BJ (cell line): ENCODE results near the gene TNRC18. TPM values are rescaled to one million over a fixed set of nuclear protein-coding genes. Genes with fewer than 3 reads are reported as not detected.

Experiments used
- CTCF ChIA-PET: fragments of 350-600 bp; formaldehyde crosslinking; extraction: SDS; loops from one replicate; lab custom pipeline; 2021; ENCODE audit warnings: antibody characterized with exemption, inconsistent platforms; lab: Yijun Ruan, JAX
- POLR2A ChIA-PET: fragments of 300-600 bp; sonication (Branson Sonifier 250); formaldehyde crosslinking; extraction: SDS; loops from one replicate; lab custom pipeline; 2021; ENCODE audit warnings: antibody characterized with exemption; lab: Charles Lee
- DNase-seq: peaks from one replicate; pipeline ENCODE4 v3.0.0-alpha.2; 2011; ENCODE audit warnings: low read depth
- H3K27me3 ChIP-seq: 2 replicates; pipeline ENCODE4 v1.6.0; 2011; ENCODE audit warnings: low read length; ENCODE audit not compliant: control insufficient read depth, insufficient read depth
- H3K36me3 ChIP-seq: 2 replicates; pipeline ENCODE4 v1.5.1; 2011; ENCODE audit warnings: low read length; ENCODE audit not compliant: control insufficient read depth, insufficient read depth
- H3K4me3 ChIP-seq: 2 replicates; pipeline ENCODE4 v1.5.1; 2011; ENCODE audit warnings: low read depth, mild to moderate bottlenecking, control low read depth, low read length
- CTCF ChIP-seq: IDR thresholded peaks from 2 replicates; pipeline ENCODE4 v1.5.1; 2011; ENCODE audit warnings: low read depth, mild to moderate bottlenecking, control low read depth, inconsistent platforms, low read length, moderate library complexity; ENCODE audit not compliant: insufficient read depth
- polyA plus RNA-seq: library from polyadenylated mRNA; depleted of rRNA; stranded (reverse); fragments of >200 nt; gene quantifications from 2 replicates; pipeline ENCODE4 v1.2.3, GENCODE V29; 2011

Gene TNRC18
- polyA plus RNA-seq, 1 experiment = 20.1 TPM

DNA sequence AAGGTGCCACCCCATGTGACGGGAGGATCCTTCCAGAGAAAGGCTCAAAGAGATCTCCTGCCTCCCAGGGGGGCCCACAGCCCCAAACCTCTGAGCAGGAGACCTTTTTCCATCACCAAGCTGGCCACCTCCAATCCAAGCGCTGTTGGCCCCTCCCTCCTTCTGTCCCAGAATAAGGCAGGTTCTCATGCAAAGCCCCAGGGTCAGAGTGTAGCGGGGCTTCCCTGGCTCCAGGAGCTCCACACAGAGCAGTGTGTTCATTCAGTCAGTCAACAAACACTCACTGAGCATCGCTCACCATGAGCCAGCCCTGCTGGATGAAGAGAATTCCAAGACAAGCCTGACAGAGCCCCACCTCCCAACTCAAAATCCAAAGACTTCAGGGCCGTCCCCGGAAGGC lies 39.0 kb downstream of the TNRC18 start:
- no peak overlapping the region for H3K4me3 ChIP-seq
- DNase-seq = no peak
- no peaks in the 10 kb centered on the region for H3K27me3 ChIP-seq
- TF ChIP-seq CTCF = no peak
- peaks cover 16% of the 10 kb centered on the region for H3K36me3 ChIP-seq
- ChIA-PET CTCF (interaction anchor here (1.2 to 2.7 kb wide), 2 partner anchors 19 to 110 kb away, joined by 3 to 15 read pairs; no protein-coding TSS in a partner anchor), POLR2A (no interaction called here)

- POLR2A ChIA-PET = no interaction called here
- no peak for TF ChIP-seq CTCF
- DNase-seq = no peak
- Histone ChIP-seq H3K36me3 (peaks cover 16% of the 10 kb centered on the region), H3K27me3 (no peaks in the 10 kb centered on the region), H3K4me3 (no peak overlapping the region)
- CTCF ChIA-PET = interaction anchor here (0.8 to 2.7 kb wide), 3 partner anchors 13 to 68 kb away, joined by 3 to 15 read pairs (median 3); no protein-coding TSS in a partner anchor
These were observed 40.1 kb downstream of the TNRC18 start for GRCh38 chr7:5383314-5384098.

GRCh38 chr7:5382281-5382892 lies 41.2 kb downstream of the TNRC18 start:
- TF ChIP-seq CTCF = no peak
- ChIA-PET CTCF (interaction anchor here (2.7 kb wide), 1 partner anchor 17 kb away, joined by 15 read pairs; no protein-coding TSS in a partner anchor), POLR2A (interaction anchor here (0.6 kb wide), 1 partner anchor 16 kb away, joined by 4 read pairs; no protein-coding TSS in a partner anchor)
- Histone ChIP-seq H3K4me3 (no peak overlapping the region), H3K27me3 (no peaks in the 10 kb centered on the region), H3K36me3 (peaks cover 10% of the 10 kb centered on the region)
- DNase-seq = no peak

DNA sequence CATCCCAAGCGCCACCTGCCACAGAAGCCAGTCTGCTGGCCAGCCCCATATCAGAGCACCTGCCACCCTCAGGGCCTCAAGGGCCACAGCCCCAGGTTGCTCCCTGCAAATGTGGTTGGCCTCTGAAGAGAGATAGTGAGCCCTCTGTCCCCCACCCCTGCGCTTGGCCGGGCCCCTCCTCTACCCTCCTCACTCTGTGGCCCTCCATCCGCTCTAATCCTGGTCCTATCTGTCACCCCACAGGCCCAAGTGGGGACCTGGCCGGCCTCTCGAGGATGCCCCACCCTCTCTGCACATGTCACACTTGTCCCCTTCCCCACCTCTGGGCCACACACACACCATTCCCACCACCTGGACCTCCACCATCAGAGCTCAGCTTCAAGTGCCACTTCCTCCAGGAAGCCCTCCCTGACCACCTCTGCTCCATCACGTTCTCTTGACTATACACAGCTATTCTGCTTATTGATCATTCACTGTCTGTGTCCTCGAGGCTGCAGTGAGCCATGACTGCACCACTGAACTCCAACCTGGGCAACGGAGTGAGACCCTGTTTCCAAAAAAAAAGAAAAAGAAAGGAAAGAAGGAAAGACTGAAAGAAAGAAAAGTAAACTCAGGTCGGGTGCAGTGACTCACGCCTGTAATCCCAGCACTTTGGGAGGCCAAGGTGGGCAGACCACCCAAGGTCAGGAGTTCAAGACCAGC lies 42.4 kb downstream of the TNRC18 start:
- POLR2A ChIA-PET = no interaction called here
- TF ChIP-seq CTCF = no peak
- Histone ChIP-seq H3K27me3 (no peaks in the 10 kb centered on the region), H3K4me3 (no peak overlapping the region), H3K36me3 (peaks cover 16% of the 10 kb centered on the region)
- DNase-seq = no peak
- CTCF ChIA-PET = interaction anchor here (2.4 kb wide), 1 partner anchor 16 kb away, joined by 8 read pairs; no protein-coding TSS in a partner anchor
